Vagina (tissue), 2 donors: ENCODE results near the gene PRDM16. TPM values are rescaled to one million over a fixed set of nuclear protein-coding genes. Genes with fewer than 3 reads are reported as not detected.

Source experiments
- DNase-seq, 2 donors: peaks; one replicate each; pipeline ENCODE4 v3.0.0-alpha.2; 2017; ENCODE audit errors: extremely low spot score in 2 of 2
- H3K27ac ChIP-seq: fragments of 200-600 bp; sonication (generic); one replicate; pipeline ENCODE4 v1.5.1; 2019
- H3K27me3 ChIP-seq: fragments of 200-600 bp; sonication (generic); one replicate; pipeline ENCODE4 v1.5.1; 2019
- H3K36me3 ChIP-seq, 2 donors: fragments of 200-600 bp; sonication (generic); one replicate each; pipeline ENCODE4 v1.5.1; 2017 to 2019
- H3K4me1 ChIP-seq: fragments of 200-600 bp; sonication (generic); one replicate; pipeline ENCODE4 v1.5.1; 2019
- H3K4me3 ChIP-seq, 2 donors: fragments of 200-600 bp; sonication (generic); 1 replicate in 1 of 2; 2 replicates in 1 of 2; pipeline ENCODE4 v1.5.1; 2016 to 2019
- H3K9me3 ChIP-seq: fragments of 200-600 bp; sonication (generic); one replicate; pipeline ENCODE4 v1.5.1; 2019
- POLR2A ChIP-seq, 2 donors: fragments of 450-650 bp; IDR thresholded peaks; one replicate each; pipeline ENCODE4 v1.6.1; 2017; ENCODE audit warnings: antibody characterized with exemption in 2 of 2, mild to moderate bottlenecking in 2 of 2, moderate library complexity in 2 of 2
- POLR2AphosphoS5 ChIP-seq, 2 donors: sonication (generic); formaldehyde crosslinking; IDR thresholded peaks; one replicate each; pipeline ENCODE4 v1.9.0; 2017; ENCODE audit warnings: antibody characterized with exemption in 2 of 2, mild to moderate bottlenecking in 2 of 2, low read depth in 1 of 2; ENCODE audit not compliant: insufficient read depth in 1 of 2
- intact Hi-C: fragments of 100-400 bp; cut with DNase I; formaldehyde crosslinking; loops from one replicate; pipeline ENCODE4 v1.15.1; 2023
- total RNA-seq: library from RNA; depleted of rRNA; stranded (reverse); fragments of >200 nt; gene quantifications from one replicate; pipeline ENCODE4 v1.2.3, GENCODE V29; 2016
- TF ChIP-seq, protein P1 (sequence below), 3 experiments: fragments of 450-650 bp in 2 of 3; fragments of 200-600 bp in 1 of 3; sonication (generic) in 1 of 3; IDR thresholded peaks; one replicate each; pipeline ENCODE4 v1.5.1; 2017 to 2019; ENCODE audit warnings: antibody characterized with exemption in 3 of 3, mild to moderate bottlenecking in 2 of 3, moderate library complexity in 2 of 3

PRDM16 gene
- total RNA-seq, 1 donor from 2014 or later: 3.9 TPM

DNA sequence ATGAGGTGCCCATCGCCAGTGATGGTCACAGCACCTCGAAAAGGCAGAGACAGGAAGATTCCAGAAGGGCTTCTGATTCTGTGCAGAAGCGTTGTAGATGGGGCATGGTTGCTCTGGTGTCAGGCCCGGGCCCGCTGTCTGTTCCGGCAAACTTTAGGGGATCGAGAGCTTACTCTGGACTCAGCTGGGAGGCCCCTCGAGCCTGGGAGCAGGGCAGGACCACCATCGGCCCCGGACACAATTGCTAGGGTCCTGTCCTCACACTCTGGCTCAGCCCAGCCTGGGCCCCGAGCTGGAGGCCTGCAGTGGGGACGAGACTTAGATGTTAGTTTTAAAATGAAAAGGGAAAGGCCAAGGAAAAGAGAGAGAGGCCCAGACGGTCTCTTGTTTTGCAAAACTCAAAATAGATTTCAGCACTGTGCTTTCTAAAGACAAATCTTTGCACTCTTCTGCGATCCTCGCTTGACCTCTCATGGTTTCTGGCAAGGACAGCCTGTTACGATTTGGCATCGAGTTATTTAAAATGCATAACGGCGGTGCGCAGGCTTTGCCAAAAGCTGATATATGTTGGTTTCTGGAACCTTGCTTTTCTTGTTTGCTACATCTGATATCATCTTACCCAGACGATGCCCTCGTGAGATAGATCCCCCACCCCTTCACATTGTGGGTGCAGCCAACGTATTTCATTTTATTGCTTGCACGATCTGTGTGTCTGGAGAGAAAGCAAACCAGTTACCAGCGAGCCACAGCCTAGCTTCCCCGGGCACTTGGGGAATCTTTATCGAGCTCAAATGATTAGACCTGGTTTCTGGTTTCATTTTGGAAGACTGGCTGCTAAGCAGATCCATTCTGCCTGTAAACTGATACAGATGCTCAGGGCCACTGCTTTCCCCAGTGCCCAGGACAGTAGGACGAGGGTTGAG, 58.0 kb downstream of the PRDM16 start:
- H3K27ac ChIP-seq: peak overlapping the region; percentile 48
- intact Hi-C loops: no loop called here

DNA sequence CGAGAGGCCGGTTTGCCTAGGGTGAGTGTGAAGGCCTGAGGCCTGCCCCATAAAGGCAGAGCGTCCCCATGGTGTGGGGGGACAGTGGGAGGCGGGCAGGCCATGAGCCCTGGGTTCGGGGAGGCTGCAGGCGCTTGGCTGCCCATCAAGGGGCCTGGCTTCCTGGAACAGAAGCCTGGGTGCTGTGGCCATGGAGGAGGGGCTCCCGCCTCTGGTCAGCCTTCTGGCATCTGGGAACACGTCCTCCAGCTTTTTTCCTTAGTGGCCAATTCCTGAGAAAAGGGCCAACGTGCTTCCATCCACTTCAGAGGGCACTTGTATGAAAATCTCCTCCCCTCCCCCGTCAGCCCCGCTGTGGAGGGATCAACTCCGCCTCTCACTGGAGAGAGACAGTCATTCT, 58.7 kb downstream of the PRDM16 start:
- Histone ChIP-seq H3K4me1 (peaks cover 21% of the 10 kb centered on the region), H3K27ac (no peak overlapping the region)
- intact Hi-C loops: no loop called here

More for the DNA sequence above, 58.0 kb downstream of the PRDM16 start:
- Histone ChIP-seq H3K9me3 (no peaks in the 10 kb centered on the region), H3K4me3 (no peak overlapping the region), H3K36me3 (no peaks in the 10 kb centered on the region), H3K4me1 (peaks cover 21% of the 10 kb centered on the region), H3K27me3 (no peaks in the 10 kb centered on the region)
- DNase-seq: no peak
- TF ChIP-seq POLR2AphosphoS5 (IDR thresholded peaks at IDR 0.05; ENCODE audit: insufficient read depth in 1 of 2, low read depth in 1 of 2) (no peak), POLR2A (IDR thresholded peaks at IDR 0.05) (no peak)
- TF ChIP-seq, protein P1, sequence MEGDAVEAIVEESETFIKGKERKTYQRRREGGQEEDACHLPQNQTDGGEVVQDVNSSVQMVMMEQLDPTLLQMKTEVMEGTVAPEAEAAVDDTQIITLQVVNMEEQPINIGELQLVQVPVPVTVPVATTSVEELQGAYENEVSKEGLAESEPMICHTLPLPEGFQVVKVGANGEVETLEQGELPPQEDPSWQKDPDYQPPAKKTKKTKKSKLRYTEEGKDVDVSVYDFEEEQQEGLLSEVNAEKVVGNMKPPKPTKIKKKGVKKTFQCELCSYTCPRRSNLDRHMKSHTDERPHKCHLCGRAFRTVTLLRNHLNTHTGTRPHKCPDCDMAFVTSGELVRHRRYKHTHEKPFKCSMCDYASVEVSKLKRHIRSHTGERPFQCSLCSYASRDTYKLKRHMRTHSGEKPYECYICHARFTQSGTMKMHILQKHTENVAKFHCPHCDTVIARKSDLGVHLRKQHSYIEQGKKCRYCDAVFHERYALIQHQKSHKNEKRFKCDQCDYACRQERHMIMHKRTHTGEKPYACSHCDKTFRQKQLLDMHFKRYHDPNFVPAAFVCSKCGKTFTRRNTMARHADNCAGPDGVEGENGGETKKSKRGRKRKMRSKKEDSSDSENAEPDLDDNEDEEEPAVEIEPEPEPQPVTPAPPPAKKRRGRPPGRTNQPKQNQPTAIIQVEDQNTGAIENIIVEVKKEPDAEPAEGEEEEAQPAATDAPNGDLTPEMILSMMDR (IDR thresholded peaks at IDR 0.05): no peak

DNA sequence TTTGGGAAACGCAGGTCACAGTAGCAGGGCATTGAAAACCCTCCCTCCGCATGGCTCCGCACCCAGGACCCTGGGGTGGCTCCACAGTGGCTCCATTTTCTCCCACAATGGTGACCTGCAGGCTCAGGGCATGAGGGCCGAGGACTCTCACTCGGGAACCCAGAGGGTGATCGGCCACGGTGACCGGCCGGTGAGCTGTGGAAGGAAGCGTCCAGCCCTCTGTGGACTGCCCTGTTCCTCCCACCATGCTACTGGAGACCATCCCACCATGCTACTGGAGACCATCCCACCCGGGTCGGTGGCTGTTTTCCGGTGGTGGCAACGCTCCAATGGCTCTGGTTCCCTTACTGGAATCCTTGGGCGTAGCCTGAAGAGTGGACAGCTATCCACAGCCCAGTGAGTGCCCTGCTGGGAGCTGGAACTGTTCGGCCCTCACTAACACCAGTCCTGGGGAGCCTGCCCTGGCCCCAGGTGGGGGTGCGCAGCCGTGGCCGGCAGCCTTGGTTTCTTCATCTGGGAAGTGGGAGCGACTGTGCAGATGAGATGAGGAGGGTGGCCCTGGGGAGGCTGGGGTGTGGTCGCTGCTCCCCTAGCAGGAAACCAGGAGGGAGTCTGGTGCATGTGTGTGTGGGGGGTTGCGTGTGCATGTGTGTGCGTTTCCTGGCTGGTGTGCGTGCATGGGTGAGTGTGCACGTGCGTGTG, 59.6 kb downstream of the PRDM16 start:
- TF ChIP-seq POLR2A (IDR thresholded peaks at IDR 0.05) (no peak), POLR2AphosphoS5 (IDR thresholded peaks at IDR 0.05; ENCODE audit: insufficient read depth in 1 of 2, low read depth in 1 of 2) (no peak)
- TF ChIP-seq, protein P1 (IDR thresholded peaks at IDR 0.05): no peak
- H3K27ac ChIP-seq: no peak overlapping the region
- intact Hi-C loops: no loop called here

More for the DNA sequence above, 58.7 kb downstream of the PRDM16 start:
- H3K27me3 ChIP-seq: no peaks in the 10 kb centered on the region
- H3K36me3 ChIP-seq: no peaks in the 10 kb centered on the region
- H3K9me3 ChIP-seq: no peaks in the 10 kb centered on the region
- DNase-seq: no peak
- H3K4me3 ChIP-seq: no peak overlapping the region
- TF ChIP-seq, protein P1 (IDR thresholded peaks at IDR 0.05): no peak
- TF ChIP-seq POLR2AphosphoS5 (IDR thresholded peaks at IDR 0.05; ENCODE audit: insufficient read depth in 1 of 2, low read depth in 1 of 2): no peak
- no peak for TF ChIP-seq POLR2A (IDR thresholded peaks at IDR 0.05)

DNA sequence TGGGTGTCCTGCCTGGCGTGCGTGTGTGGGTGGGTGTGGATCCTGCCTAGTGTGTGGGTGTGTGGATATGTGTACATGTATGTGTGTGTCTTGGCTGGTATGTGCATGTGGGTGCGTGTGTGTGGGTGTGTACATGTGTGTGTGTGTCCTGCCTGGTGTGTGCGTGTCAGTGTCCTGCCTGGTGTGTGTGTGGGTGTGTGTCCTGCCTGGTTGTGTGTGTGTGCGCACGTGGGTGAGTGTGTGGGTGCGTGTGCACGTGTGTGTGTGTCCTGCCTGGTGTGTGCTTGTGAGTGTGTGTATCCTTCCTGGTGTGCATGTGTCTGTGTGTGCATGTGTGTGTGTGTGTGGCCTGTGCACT, 60.1 kb downstream of the PRDM16 start:
- no peaks in the 10 kb centered on the region for H3K36me3 ChIP-seq
- H3K4me1 ChIP-seq: peaks cover 21% of the 10 kb centered on the region
- no peak overlapping the region for H3K4me3 ChIP-seq
- no peak for TF ChIP-seq POLR2AphosphoS5 (IDR thresholded peaks at IDR 0.05; ENCODE audit: insufficient read depth in 1 of 2, low read depth in 1 of 2)
- TF ChIP-seq POLR2A (IDR thresholded peaks at IDR 0.05): no peak
- TF ChIP-seq, protein P1 (IDR thresholded peaks at IDR 0.05): no peak
- H3K27me3 ChIP-seq: no peaks in the 10 kb centered on the region
- intact Hi-C loops: no loop called here
- H3K27ac ChIP-seq: no peak overlapping the region
- no peaks in the 10 kb centered on the region for H3K9me3 ChIP-seq
- DNase-seq: no peak

More for the DNA sequence above, 59.6 kb downstream of the PRDM16 start:
- peaks cover 21% of the 10 kb centered on the region for H3K4me1 ChIP-seq
- H3K27me3 ChIP-seq: no peaks in the 10 kb centered on the region
- H3K4me3 ChIP-seq: no peak overlapping the region
- H3K9me3 ChIP-seq: no peaks in the 10 kb centered on the region
- no peak for DNase-seq
- H3K36me3 ChIP-seq: no peaks in the 10 kb centered on the region
